Ramos (cell line): Measurements from ENCODE around the gene IL33.
"Not testable (repeated sequence)": the region's sequence is repeated elsewhere in the genome, so short reads cannot be mapped to it uniquely, and the experiment has no call there.

Source experiments
- in situ Hi-C: fragments of 300-500 bp; cut with MboI; formaldehyde crosslinking; loops from one replicate; pipeline ENCODE4 v1.14.3; 2022; ENCODE audit warnings: low sequenced_read_pairs; ENCODE audit not compliant: unreplicated experiment

Gene IL33

GRCh38 chr9:6215562-6215961 is at the start of gene IL33:
Gene IL33 (plus strand): TSS chr9:6215807. CDS start chr9:6241695, 25,888 bp downstream.
- in situ Hi-C loops: no loop called here

GRCh38 chr9:6171667-6172066 is 43.9 kb upstream of the IL33 start:
- in situ Hi-C loops: no loop called here

GRCh38 chr9:6173914-6174313 is 41.7 kb upstream of the IL33 start:
- in situ Hi-C loops: no loop called here

- in situ Hi-C loops: not testable (repeated sequence)
Observed at GRCh38 chr9:6182549-6183226, 32.9 kb upstream of the IL33 start.

DNA sequence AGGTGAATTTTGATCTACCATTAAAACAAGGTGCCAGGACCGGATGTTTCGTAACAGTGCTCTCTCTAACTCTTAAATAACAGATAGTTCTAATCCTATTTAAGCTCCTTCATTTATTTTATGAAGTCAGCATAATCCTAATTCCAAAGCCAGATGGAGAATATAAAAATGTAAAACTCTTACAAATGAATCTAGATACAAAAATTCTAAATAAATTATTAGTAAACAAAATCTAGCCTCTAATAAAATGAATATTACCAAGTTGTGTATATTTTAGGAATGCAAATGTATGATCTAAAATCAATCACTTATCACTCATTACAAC is 32.4 kb upstream of the IL33 start:
- in situ Hi-C loops: no loop called here

DNA sequence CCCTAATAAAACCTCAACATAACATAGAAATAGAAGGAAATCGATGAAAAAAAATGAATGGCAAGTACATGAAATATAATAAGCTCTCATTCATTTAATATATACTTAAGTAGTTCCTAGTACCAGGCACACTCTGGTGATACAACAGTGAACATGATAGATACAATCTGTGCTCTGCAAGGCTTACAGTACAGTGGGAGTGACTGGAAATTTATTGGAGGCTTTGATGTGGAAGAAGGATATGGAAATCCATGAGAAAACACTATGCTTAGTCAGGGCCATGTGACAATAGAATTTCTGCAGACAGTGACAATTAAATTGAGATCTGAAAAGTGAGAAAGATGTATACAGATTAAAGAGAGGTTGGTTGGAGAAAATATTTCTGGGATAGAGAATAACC is 32.0 kb upstream of the IL33 start:
- in situ Hi-C loops: no loop called here

DNA sequence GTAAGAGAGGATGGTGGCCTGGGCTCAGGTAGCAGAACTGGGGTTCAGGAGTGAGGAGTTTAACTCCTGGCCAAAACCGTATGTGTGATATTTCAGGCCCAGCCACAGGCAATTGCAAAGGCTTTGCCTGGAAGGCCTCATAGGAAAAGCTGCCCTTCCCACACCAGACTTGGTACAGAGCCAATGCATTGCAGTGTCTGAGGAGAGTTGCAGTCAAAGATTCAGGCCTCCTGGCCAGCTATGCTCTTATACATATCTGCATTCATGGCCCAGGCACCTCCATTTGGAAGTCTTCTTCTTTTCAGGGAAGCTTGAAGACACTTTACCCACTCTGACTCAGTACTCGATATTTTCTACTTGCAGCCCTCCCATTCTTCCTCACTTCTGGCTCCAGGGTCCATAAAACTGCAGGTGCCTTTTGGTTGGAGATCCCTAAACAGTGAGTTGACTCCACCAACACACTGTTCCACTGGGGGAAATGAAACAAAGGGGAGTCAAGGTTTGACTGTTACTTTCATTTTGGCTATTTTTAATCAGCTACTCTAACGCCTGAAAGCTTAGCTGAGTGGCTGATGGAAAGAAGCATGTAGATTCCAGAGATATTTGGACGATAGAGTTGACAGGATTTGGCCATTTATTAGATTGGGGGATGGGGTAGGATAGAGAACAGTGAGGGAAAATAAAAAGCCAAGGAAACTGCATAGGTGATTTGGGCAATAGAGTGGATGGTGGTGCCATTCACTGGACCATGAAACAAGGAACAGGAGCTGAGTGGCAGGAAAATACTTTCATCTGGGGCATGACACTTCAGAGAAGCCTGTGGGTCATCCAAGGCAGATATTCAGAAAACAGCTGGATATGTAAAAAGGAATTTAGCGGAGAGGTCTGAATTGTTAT is 30.6 kb upstream of the IL33 start:
- in situ Hi-C loops: no loop called here

GRCh38 chr9:6186691-6187090 is 28.9 kb upstream of the IL33 start:
- in situ Hi-C loops: no loop called here

DNA sequence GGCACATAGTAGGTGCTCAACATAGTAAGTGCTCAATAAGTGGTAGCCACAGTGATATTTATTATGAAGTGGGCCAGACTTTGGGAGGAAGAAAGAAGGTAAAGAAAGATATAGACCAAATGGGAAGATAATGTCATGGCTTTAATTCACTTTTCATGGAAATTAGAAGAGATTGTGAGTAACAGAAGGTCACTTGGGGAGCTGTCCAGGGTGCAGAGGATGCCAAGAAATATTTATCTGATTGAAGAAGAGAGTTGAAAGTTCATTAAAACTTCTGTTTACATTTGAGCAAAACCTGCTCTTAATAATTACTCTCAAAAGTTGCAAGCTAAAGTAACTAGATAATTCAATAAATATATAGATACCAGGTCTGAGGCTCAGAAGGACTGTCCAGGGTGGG is 28.3 kb upstream of the IL33 start:
- in situ Hi-C loops: no loop called here

DNA sequence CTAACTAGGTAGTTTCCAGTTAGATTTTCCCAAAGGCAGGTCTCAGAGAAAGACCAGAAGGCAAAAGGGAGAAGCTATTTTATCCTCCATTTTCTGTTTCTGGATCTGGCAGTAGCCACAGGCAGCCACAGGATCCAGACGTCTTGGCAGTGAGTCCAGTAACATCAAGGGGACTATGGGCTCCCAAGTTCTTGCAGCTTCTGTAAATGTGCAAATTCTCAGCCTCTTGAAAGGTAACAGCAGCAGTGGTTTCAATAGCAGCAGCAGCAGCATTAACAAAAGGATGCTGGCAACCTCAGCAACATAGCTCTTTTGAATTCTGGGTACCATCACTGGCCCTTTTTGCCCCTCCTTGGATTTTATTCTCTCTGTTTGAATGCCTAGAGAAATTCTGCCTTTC is 27.1 kb upstream of the IL33 start:
- in situ Hi-C loops: no loop called here

DNA sequence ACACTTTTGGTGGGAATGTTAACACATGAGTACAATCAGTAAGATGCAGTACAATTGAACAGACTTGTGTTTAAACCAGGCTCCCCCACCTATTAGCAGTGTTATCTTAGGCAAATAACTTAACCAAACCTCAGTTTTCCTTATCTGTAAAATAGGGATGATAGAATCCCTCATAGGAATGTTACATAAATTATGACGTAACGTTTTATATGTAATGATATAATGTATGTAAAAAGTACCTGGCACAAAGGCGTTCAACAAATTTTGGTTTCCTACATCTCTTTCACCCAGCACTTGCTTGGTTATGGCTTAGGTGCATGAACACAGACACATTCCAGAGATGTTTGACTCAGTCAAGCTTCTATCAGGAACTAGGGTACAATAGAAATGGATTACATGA is 26.7 kb upstream of the IL33 start:
- in situ Hi-C loops: no loop called here

DNA sequence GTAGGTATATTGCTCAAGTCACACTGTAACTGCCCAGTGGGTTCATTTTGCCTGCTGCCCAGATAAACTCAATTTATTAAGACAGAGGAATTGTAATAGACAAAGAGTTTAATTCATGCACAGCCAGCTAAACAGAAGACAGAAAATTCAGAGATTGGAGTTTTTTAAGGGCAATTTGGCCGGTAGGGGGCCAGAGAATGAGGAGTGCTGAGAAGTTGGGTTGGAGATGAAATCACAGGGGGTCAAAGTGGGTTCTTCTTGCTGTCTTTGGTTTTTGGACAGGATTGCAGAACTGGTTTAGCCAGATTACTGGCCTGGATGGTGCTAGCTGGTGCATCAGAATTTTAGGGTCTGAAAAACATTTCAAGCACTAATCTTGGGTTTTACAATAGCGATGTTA is 20.7 kb upstream of the IL33 start:
- in situ Hi-C loops: no loop called here

GRCh38 chr9:6195714-6196360 is 19.8 kb upstream of the IL33 start:
- in situ Hi-C loops: no loop called here

- in situ Hi-C loops: no loop called here
Observed at GRCh38 chr9:6197330-6197729, 18.3 kb upstream of the IL33 start.

DNA sequence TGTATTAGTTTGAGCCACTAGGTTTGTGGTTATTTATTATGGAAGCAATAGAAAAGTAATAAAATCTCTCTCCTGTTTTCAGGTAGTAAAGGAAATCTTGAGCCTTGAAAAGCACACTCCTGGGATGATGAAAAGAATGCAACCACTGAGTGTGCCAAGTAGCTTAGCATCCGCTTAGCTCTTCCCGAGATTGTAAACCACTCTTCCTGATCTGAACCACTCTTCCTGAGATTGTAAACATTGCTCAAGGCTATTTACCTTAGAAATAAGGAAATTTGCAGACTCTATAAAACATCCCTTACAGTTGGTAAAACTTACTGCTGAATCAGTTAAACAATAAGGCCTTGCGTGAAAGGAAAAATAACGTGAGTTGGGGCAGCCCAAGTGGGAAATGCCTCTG is 17.4 kb upstream of the IL33 start:
- in situ Hi-C loops: no loop called here

DNA sequence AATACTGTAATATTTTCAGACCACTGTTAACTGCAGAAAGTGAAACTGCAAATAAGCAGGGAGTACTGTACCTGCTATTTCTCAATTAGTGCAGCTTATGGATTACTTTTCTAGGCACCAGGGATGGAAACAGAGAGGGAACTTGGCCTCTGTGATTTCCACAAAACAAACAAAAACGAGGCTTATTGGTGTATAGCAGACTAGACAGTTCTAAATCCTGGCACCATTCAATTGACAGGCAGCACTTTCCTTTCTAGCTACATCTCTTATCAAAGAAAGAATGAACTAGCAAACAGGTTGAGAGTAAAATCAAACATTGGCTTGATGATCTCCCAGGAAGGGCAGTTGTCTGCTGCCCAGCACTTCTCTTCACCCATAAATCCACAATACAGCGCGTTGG is 16.0 kb upstream of the IL33 start:
- in situ Hi-C loops: no loop called here

GRCh38 chr9:6200761-6201160 is 14.8 kb upstream of the IL33 start:
- in situ Hi-C loops: no loop called here

DNA sequence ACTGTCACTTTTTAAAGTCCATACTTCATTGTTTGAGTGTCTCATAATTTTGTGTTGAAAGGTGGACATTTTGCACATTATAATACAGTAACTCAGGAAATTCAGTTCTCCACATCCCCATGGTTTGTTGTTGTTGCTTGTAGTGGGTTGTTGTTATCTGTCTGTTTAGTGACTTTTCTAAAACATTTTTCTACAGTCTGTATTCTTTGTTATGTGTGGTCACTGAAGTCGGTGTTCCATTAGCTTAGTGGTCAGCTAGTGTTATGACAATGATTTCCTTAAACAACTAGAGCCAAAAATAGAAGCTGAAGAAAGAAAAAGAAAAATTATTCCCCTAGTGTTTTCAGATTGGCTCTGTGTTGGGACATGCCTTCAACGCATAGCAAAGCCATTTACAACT is 5.6 kb upstream of the IL33 start:
- in situ Hi-C loops: no loop called here

DNA sequence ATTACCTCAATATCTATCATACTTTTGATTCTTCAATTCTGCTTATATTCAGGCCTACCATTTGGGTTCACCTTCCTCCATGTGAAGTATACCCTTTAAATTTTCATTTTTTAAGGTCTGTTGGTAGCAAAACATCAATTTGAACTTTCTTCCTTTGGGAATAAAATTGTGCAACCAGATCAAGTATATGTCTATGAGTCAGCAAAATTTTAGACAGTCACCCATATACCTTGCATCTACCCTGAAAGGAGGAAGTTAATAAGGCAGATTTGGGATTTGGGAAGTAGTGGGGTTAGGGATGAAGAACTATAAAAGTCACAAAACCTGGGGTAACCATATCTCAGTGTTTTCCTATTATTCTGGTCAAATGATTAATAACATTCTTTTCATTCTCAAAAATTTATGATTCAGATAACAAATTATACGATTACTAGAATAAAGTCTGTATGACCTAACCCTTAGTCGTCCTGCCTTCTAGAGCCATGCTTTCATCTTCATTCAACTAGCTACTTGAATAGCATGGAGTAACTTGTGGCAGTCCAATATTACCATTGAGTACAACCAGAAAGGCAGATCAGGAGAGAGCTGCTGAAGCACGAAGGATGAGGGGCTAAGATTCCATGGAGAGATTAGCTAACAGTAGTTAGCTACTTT is 2.8 kb upstream of the IL33 start:
- in situ Hi-C loops: no loop called here

GRCh38 chr9:6214434-6214833 is 1.2 kb upstream of the IL33 start:
- in situ Hi-C loops: no loop called here

- in situ Hi-C loops: no loop called here
Observed at GRCh38 chr9:6214903-6215302, 704 bp upstream of the IL33 start.
